SK-N-MC (cell line): Measurements from ENCODE around the gene SPINK4.

Source experiments
- EZH2 ChIP-seq: fragments of 200-600 bp; sonication (generic); IDR thresholded peaks from one replicate; pipeline ENCODE4 v1.6.1; 2017; ENCODE audit warnings: antibody characterized with exemption
- POLR2AphosphoS5 ChIP-seq: IDR thresholded peaks from 2 replicates; pipeline ENCODE4 v1.6.1; 2012; ENCODE audit warnings: mild to moderate bottlenecking, low read depth, low read length, borderline replicate concordance

DNA sequence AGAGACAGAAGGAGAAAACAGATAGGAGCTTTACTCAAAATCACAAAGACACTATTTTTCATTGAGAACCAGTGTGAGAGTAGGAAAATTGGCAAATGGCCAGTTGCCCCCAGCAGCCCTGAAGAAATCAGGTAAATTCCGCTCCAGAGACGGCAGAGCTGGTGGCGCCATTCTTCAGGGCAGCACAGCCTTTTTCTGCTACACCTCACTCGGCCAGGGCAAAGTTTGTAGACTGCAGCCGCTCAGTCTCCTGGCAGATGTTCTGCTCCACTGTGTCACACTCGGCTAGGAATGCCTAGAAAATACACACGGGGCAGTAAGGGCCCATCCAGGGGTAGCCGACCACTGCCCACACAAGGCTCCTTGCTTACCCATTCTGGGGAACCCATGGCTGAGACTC, 15.0 kb downstream of the SPINK4 start:
- no peak for TF ChIP-seq EZH2
- no peak for TF ChIP-seq POLR2AphosphoS5
